Activated T-cell treated with anti-CD3 and anti-CD28 coated beads, Interleukin-2, amount 50 U/mL, for 72 hours (primary cell): ENCODE measurements around the gene OTUD5. TPM values are rescaled to one million over a fixed set of nuclear protein-coding genes. Genes with fewer than 3 reads are reported as not detected.

Source experiments
- ATAC-seq, 2 donors: fragments of 150-1000 bp; cut with Tn5 transposase; replicated peaks in 1 of 2; 2 replicates each; pipeline ENCODE4 v1.10.0; 2021; ENCODE audit warnings: moderate library complexity in 2 of 2, mild to moderate bottlenecking in 1 of 2
- DNase-seq, 2 donors: peaks; one replicate each; pipeline ENCODE4 v3.0.0; 2021 to 2022; ENCODE audit warnings: mixed read lengths in 1 of 2
- H3K27ac Mint-ChIP-seq: one replicate; pipeline ENCODE4 v1.8.0; 2022; ENCODE audit warnings: mild to moderate bottlenecking, moderate library complexity, mixed read lengths
- H3K27me3 Mint-ChIP-seq: one replicate; pipeline ENCODE4 v1.8.0; 2022; ENCODE audit warnings: low read depth, mixed read lengths
- H3K36me3 Mint-ChIP-seq, 2 donors: one replicate each; pipeline ENCODE4 v1.8.0; 2022; ENCODE audit warnings: mixed read lengths in 2 of 2, mild to moderate bottlenecking in 1 of 2; ENCODE audit not compliant: insufficient read depth in 2 of 2
- H3K4me1 Mint-ChIP-seq: one replicate; pipeline ENCODE4 v1.8.0; 2022; ENCODE audit warnings: low read depth, mixed read lengths
- H3K4me3 Mint-ChIP-seq, 2 donors: one replicate each; pipeline ENCODE4 v1.8.0; 2022; ENCODE audit warnings: mild to moderate bottlenecking in 2 of 2, mixed read lengths in 2 of 2, moderate library complexity in 2 of 2
- H3K9me3 Mint-ChIP-seq, 2 donors: one replicate each; pipeline ENCODE4 v1.8.0; 2022; ENCODE audit warnings: mixed read lengths in 2 of 2
- total RNA-seq, 2 donors: library from RNA; stranded (reverse); gene quantifications; one replicate each; pipeline ENCODE4 v1.2.3, GENCODE V29; 2022

Gene OTUD5
- total RNA-seq, 2 donors from 2014 or later: 123 to 137 TPM

DNA sequence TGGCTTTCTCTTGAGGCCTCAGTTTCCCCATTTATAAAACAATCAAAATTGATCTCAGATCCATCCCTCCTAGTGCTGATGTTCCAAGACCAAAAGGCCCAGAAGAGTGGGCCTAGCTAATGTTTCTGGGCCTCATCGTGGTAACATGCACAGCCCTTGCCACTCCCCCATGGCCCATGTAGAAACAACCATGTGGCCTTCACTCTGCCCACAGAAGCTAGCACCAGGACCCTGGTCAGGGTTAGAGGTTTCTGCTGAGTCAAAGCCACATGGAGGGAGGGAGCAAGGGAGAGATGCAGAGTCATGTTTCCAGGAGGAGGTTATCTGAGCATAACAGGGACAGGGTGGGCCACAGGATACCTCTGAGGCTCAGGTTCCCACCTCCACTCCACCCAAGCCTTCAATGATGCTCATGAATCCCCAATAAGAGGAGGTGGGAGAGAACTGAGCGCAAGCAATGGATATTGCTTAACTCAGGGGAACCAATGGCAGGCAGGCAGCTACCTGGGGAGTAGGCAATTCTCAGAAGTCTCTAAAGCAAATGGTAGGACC is 16.9 kb downstream of the OTUD5 start:
- H3K36me3 Mint-ChIP-seq: peaks cover 28 to 32% of the 10 kb centered on the region in 2 donors
- DNase-seq: peak; percentile 48 to 53
- no peak for ATAC-seq

GRCh38 chrX:48939524-48940228 is 17.7 kb downstream of the OTUD5 start:
- peaks cover 36 to 38% of the 10 kb centered on the region in 2 donors for H3K36me3 Mint-ChIP-seq
- H3K9me3 Mint-ChIP-seq: peaks cover 2 to 3% of the 10 kb centered on the region in 2 donors
- peaks cover 100% of the 10 kb centered on the region for H3K4me1 Mint-ChIP-seq
- ATAC-seq (no peak), DNase-seq (no peak)
- no peaks in the 10 kb centered on the region for H3K27me3 Mint-ChIP-seq
- H3K4me3 Mint-ChIP-seq: peak overlapping the region; percentile 77 to 86
- H3K27ac Mint-ChIP-seq: peak overlapping the region; percentile 94

More for the DNA sequence above, 16.9 kb downstream of the OTUD5 start:
- Mint-ChIP-seq H3K4me1 (peaks cover 98% of the 10 kb centered on the region), H3K27ac (peak overlapping the region; percentile 94), H3K4me3 (peak overlapping the region; percentile 77 to 86), H3K27me3 (no peaks in the 10 kb centered on the region), H3K9me3 (peaks cover 0 to 2% of the 10 kb centered on the region in 2 donors)

GRCh38 chrX:48938721-48939425 is 18.5 kb downstream of the OTUD5 start:
- peaks cover 42% of the 10 kb centered on the region in 2 donors for H3K36me3 Mint-ChIP-seq
- H3K9me3 Mint-ChIP-seq: peaks cover 2 to 3% of the 10 kb centered on the region in 2 donors
- DNase-seq (peak; percentile 83 to 93), ATAC-seq (peak; percentile 51 to 55)
- peaks cover 100% of the 10 kb centered on the region for H3K4me1 Mint-ChIP-seq
- H3K27ac Mint-ChIP-seq: peak overlapping the region; percentile 94
- no peaks in the 10 kb centered on the region for H3K27me3 Mint-ChIP-seq
- peak overlapping the region; percentile 77 to 86 for H3K4me3 Mint-ChIP-seq

DNA sequence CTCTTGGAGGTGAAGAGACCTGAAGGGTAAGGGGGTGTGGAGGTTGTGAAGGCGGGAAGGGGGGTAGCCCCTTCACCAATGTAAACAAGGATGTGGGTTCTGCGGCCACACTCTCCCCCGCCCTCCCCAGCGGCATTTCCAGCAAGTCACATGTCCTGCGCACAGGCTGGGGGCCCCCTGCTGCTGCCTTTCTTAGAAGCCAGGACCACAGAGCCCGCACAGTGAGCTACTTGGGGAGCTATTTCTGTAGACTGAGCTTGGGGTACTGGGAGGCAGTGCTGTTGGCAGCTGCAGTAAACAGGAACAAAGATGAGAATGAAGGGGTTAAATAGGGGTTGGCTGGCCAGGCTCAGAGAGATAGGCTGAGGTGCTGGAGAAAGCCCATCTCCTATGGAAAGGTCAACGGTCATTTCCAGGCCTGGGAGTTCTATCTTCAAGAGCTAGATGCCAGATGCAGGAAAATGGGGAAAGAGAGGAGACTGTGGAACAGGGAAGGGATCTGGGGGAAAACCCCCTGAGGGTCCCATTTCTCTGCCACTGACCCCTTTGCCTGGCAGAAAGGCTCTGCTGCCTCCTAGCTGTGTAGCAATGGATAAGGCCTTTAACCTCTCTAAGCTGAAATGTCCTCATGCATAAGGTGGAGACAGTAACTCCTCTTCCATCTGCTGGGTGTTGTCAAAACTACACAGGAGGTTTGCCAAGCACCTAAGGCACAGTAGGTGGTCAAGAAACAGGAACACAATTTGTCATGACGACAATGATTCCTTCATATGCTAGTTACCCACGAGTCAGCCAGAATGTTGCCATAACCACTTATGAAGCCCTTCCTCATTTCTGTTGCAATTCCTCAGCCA is 20.1 kb downstream of the OTUD5 start:
- Mint-ChIP-seq H3K4me3 (peak overlapping the region; percentile 77 to 86), H3K9me3 (peaks cover 2 to 3% of the 10 kb centered on the region in 2 donors), H3K27ac (peak overlapping the region; percentile 94), H3K36me3 (peaks cover 45% of the 10 kb centered on the region in 2 donors), H3K4me1 (peaks cover 90% of the 10 kb centered on the region), H3K27me3 (no peaks in the 10 kb centered on the region)
- ATAC-seq (peak; percentile 67 to 77), DNase-seq (peak; percentile 91 to 97)

DNA sequence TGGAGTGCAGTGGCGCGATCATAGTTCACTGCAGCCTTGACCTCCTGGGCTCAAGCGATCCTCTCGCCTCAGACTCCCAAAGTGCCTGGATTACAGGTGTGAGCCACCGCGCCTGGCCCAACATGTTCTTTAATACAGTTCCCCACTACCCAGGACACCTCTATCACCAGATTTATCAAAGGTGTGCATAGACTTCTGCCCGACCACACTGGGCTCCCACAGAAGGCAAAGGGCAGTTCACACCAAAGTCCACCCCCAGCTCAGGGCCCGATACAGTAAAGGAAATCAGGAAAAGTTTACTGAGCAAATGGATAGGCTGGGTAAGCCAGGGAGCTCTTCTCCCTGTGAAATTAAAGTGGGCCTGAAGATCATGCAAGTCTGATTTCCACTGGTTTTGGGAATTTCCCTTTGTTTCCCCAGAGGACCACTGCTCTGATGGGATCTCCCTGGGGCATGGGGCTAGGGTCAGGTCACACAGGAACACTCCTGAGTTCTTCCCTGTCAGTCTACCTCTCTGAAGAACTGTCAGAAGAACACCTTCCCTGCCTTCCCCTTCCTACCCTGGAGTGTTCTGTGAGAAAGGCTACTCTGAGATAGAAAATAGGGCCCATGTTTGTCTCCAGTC is 20.9 kb downstream of the OTUD5 start:
- no peaks in the 10 kb centered on the region for H3K27me3 Mint-ChIP-seq
- peaks cover 1 to 3% of the 10 kb centered on the region in 2 donors for H3K9me3 Mint-ChIP-seq
- ATAC-seq: no peak
- H3K36me3 Mint-ChIP-seq: peaks cover 38 to 43% of the 10 kb centered on the region in 2 donors
- H3K4me1 Mint-ChIP-seq: peaks cover 82% of the 10 kb centered on the region
- peak overlapping the region; percentile 77 to 86 for H3K4me3 Mint-ChIP-seq
- peak overlapping the region; percentile 94 for H3K27ac Mint-ChIP-seq
- DNase-seq: no peak

- peaks cover 0 to 3% of the 10 kb centered on the region in 2 donors for H3K9me3 Mint-ChIP-seq
- H3K27ac Mint-ChIP-seq: peak overlapping the region; percentile 99
- peak overlapping the region; percentile 77 to 87 for H3K4me3 Mint-ChIP-seq
- H3K4me1 Mint-ChIP-seq: peaks cover 73% of the 10 kb centered on the region
- H3K27me3 Mint-ChIP-seq: no peaks in the 10 kb centered on the region
- DNase-seq: no peak
- H3K36me3 Mint-ChIP-seq: peaks cover 31 to 49% of the 10 kb centered on the region in 2 donors
- no peak for ATAC-seq
Observed at GRCh38 chrX:48935301-48935670, 22.1 kb downstream of the OTUD5 start.

- Mint-ChIP-seq H3K4me3 (peak overlapping the region; percentile 77 to 87), H3K27ac (peak overlapping the region; percentile 99), H3K4me1 (peaks cover 72% of the 10 kb centered on the region), H3K9me3 (peaks cover 0 to 3% of the 10 kb centered on the region in 2 donors), H3K36me3 (peaks cover 34 to 49% of the 10 kb centered on the region in 2 donors), H3K27me3 (no peaks in the 10 kb centered on the region)
- DNase-seq: peak in 1 of 2 donors; percentile 37
- no peak for ATAC-seq
Observed at GRCh38 chrX:48934581-48935300, 22.7 kb downstream of the OTUD5 start.

- Mint-ChIP-seq H3K4me3 (peak overlapping the region; percentile 77 to 87), H3K27ac (peak overlapping the region; percentile 99), H3K36me3 (peaks cover 32 to 50% of the 10 kb centered on the region in 2 donors), H3K9me3 (peaks cover 0 to 3% of the 10 kb centered on the region in 2 donors), H3K27me3 (no peaks in the 10 kb centered on the region), H3K4me1 (peaks cover 62% of the 10 kb centered on the region)
- DNase-seq: peak in 1 of 2 donors; percentile 59
- ATAC-seq: peak in 1 of 2 donors; percentile 29
Observed at GRCh38 chrX:48933757-48934156, 23.6 kb downstream of the OTUD5 start.

DNA sequence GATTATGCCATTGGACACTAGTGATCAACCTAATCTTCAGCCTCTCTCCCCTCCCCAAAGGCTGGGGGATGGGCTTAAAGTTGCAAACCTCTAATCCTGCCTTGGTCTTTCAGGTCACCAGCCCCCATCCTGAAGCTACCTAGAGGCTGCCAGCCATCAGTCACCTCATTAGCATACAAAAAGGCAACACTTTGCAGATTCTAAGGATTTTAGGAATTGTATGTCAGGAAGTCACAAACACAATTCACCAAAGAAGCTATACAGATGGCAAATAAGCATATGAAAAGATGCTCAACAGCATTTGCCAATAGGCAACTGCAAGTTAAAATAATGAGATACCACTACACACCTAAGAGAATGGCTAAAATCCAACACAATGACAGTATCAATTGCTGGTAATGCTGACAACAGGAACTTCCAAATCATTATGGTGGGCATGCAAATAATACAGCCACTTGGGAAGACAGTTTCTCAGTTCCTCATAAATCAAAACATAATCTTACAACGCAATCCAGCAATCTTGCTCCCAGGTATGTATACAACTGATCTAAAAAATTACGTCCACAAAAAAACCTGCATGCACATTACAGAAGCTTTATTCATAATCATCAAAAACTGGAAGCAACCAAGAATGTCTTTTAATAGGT is 29.5 kb downstream of the OTUD5 start:
- no peak overlapping the region for H3K4me3 Mint-ChIP-seq

DNA sequence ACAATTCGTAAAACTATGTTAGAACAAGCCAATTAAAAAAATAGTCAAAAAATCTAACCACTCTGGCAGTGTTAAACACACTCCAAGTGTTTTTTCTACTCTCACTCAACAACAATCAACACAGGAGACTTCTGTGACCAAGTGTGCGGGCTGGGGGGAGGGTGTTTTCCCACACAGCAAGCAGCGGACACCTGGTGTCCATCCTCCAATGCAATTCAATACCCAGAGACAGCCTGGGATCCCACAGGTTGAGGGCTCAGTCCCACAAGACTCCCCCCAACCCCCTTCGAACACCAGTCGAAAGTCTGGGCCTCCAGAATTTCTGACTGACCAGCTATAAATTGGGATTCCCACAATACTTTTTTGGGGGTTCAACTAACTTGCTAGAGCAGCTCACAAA is 30.3 kb downstream of the OTUD5 start:
- ATAC-seq (no peak), DNase-seq (no peak)
- H3K27ac Mint-ChIP-seq: no peak overlapping the region
- H3K4me1 Mint-ChIP-seq: peaks cover 49% of the 10 kb centered on the region
- H3K27me3 Mint-ChIP-seq: no peaks in the 10 kb centered on the region
- no peaks in the 10 kb centered on the region for H3K9me3 Mint-ChIP-seq
- no peak overlapping the region for H3K4me3 Mint-ChIP-seq
- peaks cover 10 to 21% of the 10 kb centered on the region in 2 donors for H3K36me3 Mint-ChIP-seq

More for the DNA sequence above, 29.5 kb downstream of the OTUD5 start:
- ATAC-seq: no peak
- no peak for DNase-seq
- no peaks in the 10 kb centered on the region for H3K9me3 Mint-ChIP-seq
- H3K36me3 Mint-ChIP-seq: peaks cover 11 to 23% of the 10 kb centered on the region in 2 donors
- no peaks in the 10 kb centered on the region for H3K27me3 Mint-ChIP-seq
- H3K27ac Mint-ChIP-seq: no peak overlapping the region
- peaks cover 49% of the 10 kb centered on the region for H3K4me1 Mint-ChIP-seq

- peak overlapping the region; percentile 44 for H3K27ac Mint-ChIP-seq
- H3K4me3 Mint-ChIP-seq: peak overlapping the region in 1 of 2 donors; percentile 24
- DNase-seq (no peak), ATAC-seq (peak; percentile 2 to 5)
- H3K4me1 Mint-ChIP-seq: peaks cover 68% of the 10 kb centered on the region
- peaks cover 17 to 22% of the 10 kb centered on the region in 2 donors for H3K36me3 Mint-ChIP-seq
- H3K27me3 Mint-ChIP-seq: no peaks in the 10 kb centered on the region
- H3K9me3 Mint-ChIP-seq: no peaks in the 10 kb centered on the region
Observed at GRCh38 chrX:48924270-48924669, 33.1 kb downstream of the OTUD5 start.
